Mesothelial cell of epicardium (in vitro differentiated cells): ENCODE data around the gene SYNDIG1. TPM values are rescaled to one million over a fixed set of nuclear protein-coding genes. Genes with fewer than 3 reads are reported as not detected.

Experiments
- DNase-seq, 2 experiments: peaks; one replicate each; pipeline ENCODE4 v3.0.0; 2021; ENCODE audit warnings: low spot score in 2 of 2; ENCODE audit not compliant: unreplicated experiment in 2 of 2
- H3K27ac Mint-ChIP-seq: 2 replicates; pipeline ENCODE4 v1.8.0; 2021; ENCODE audit warnings: mixed read lengths
- H3K27me3 Mint-ChIP-seq: 2 replicates; pipeline ENCODE4 v1.8.0; 2021; ENCODE audit warnings: low read depth, mixed read lengths
- H3K36me3 Mint-ChIP-seq: 2 replicates; pipeline ENCODE4 v1.8.0; 2021; ENCODE audit warnings: mixed read lengths
- H3K4me1 Mint-ChIP-seq: 2 replicates; pipeline ENCODE4 v1.8.0; 2021; ENCODE audit warnings: mixed read lengths
- H3K4me3 Mint-ChIP-seq: 2 replicates; pipeline ENCODE4 v1.8.0; 2021; ENCODE audit warnings: mild to moderate bottlenecking, moderate library complexity, mixed read lengths
- H3K9me3 Mint-ChIP-seq: 2 replicates; pipeline ENCODE4 v1.8.0; 2021; ENCODE audit warnings: mixed read lengths
- CTCF ChIP-seq: fragments of 200-600 bp; sonication (generic); IDR thresholded peaks from one replicate; pipeline ENCODE4 v1.5.0; 2021; ENCODE audit warnings: antibody characterized with exemption; ENCODE audit not compliant: unreplicated experiment
- total RNA-seq: library from RNA; stranded (reverse); gene quantifications from 3 replicates; pipeline ENCODE4 v1.2.1, GENCODE V29; 2021

SYNDIG1 gene
- total RNA-seq, 1 donor from 2014 or later: 0.80 TPM

DNA sequence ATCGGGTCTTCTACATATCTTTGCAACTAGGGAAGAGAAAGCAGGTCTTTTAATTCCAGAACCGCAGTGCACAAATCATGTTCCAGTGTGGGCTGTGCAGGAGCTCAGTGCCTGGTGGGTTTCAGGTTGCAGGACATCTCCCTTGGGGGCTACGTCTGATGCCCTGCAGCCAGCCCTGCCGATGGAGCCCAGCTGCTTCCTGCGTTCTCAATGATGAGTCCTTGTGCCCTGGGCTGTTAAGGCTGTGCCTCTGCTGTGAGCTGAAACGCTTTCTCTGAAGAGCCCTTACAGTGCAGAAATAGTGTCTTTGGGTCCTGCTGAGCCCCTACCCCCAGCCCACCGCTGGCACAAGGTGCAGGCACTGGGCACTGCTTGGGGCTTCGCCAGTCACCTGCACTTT is 192.9 kb downstream of the SYNDIG1 start:
- H3K9me3 Mint-ChIP-seq: no peaks in the 10 kb centered on the region
- no peak overlapping the region for H3K27ac Mint-ChIP-seq
- H3K36me3 Mint-ChIP-seq: no peaks in the 10 kb centered on the region
- H3K4me1 Mint-ChIP-seq: no peaks in the 10 kb centered on the region
- no peak for DNase-seq
- TF ChIP-seq CTCF: no peak
- peaks cover 9% of the 10 kb centered on the region for H3K27me3 Mint-ChIP-seq
- no peak overlapping the region for H3K4me3 Mint-ChIP-seq

GRCh38 chr20:24662752-24663365 is 193.4 kb downstream of the SYNDIG1 start:
- Mint-ChIP-seq H3K4me1 (no peaks in the 10 kb centered on the region), H3K36me3 (no peaks in the 10 kb centered on the region), H3K9me3 (no peaks in the 10 kb centered on the region), H3K27me3 (peaks cover 9% of the 10 kb centered on the region), H3K4me3 (no peak overlapping the region), H3K27ac (no peak overlapping the region)
- DNase-seq: no peak
- TF ChIP-seq CTCF: no peak

DNA sequence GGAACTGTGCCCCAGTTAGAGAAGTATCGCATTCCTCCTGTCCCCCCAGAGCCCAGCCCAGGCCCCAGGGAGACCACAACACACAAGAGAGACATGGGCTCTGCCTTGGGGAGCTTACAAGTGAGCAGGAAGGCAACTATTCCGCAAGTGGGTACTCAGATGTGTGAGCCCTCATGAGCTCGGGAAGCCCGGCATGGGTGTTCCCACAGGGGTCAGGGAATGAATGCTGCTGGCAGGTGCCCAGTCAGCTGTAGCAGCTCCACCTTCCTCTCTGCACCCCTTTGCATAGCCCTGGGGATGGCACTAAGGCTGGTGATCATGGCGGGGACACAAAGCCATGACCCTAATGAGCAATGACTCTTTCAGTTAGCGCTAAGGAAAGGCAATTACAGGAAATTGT is 194.1 kb downstream of the SYNDIG1 start:
- H3K9me3 Mint-ChIP-seq: no peaks in the 10 kb centered on the region
- no peaks in the 10 kb centered on the region for H3K36me3 Mint-ChIP-seq
- peaks cover 9% of the 10 kb centered on the region for H3K27me3 Mint-ChIP-seq
- no peak for DNase-seq
- TF ChIP-seq CTCF: no peak
- no peaks in the 10 kb centered on the region for H3K4me1 Mint-ChIP-seq
- no peak overlapping the region for H3K27ac Mint-ChIP-seq
- H3K4me3 Mint-ChIP-seq: no peak overlapping the region

- Mint-ChIP-seq H3K36me3 (no peaks in the 10 kb centered on the region), H3K27ac (no peak overlapping the region), H3K4me3 (no peak overlapping the region), H3K9me3 (no peaks in the 10 kb centered on the region), H3K4me1 (no peaks in the 10 kb centered on the region), H3K27me3 (peaks cover 9% of the 10 kb centered on the region)
- DNase-seq: no peak
- no peak for TF ChIP-seq CTCF
These were observed 195.0 kb downstream of the SYNDIG1 start for GRCh38 chr20:24664266-24664986.

GRCh38 chr20:24665196-24665595 is 195.8 kb downstream of the SYNDIG1 start:
- H3K4me1 Mint-ChIP-seq: no peaks in the 10 kb centered on the region
- no peak overlapping the region for H3K4me3 Mint-ChIP-seq
- no peaks in the 10 kb centered on the region for H3K9me3 Mint-ChIP-seq
- no peak for TF ChIP-seq CTCF
- DNase-seq: no peak
- peaks cover 9% of the 10 kb centered on the region for H3K27me3 Mint-ChIP-seq
- H3K27ac Mint-ChIP-seq: no peak overlapping the region
- H3K36me3 Mint-ChIP-seq: no peaks in the 10 kb centered on the region
